Calu3 (cell line): Measurements from ENCODE around the gene PTCD3. TPM values are rescaled to one million over a fixed set of nuclear protein-coding genes. Genes with fewer than 3 reads are reported as not detected.

Experiments
- BruUV-seq: library from RNA; stranded (reverse); fragments of 400-500 nt; replicated peaks from 2 replicates; lab custom pipeline; 2021; lab: Mats Ljungman, UMichigan
- CTCF ChIA-PET: fragments of 300-600 bp; sonication (Branson Sonifier 250); formaldehyde crosslinking; loops from one replicate; lab custom pipeline; 2022; ENCODE audit warnings: antibody characterized with exemption; lab: Charles Lee
- DNase-seq: peaks from one replicate; pipeline ENCODE4 v3.0.0; 2022
- H3K27ac Mint-ChIP-seq: one replicate; pipeline ENCODE4 v1.8.0; 2022; ENCODE audit warnings: mixed read lengths; ENCODE audit not compliant: unreplicated experiment
- H3K27me3 Mint-ChIP-seq: one replicate; pipeline ENCODE4 v1.8.0; 2022; ENCODE audit warnings: mixed read lengths; ENCODE audit not compliant: unreplicated experiment
- H3K36me3 Mint-ChIP-seq: one replicate; pipeline ENCODE4 v1.8.0; 2022; ENCODE audit warnings: mild to moderate bottlenecking, moderate library complexity, mixed read lengths; ENCODE audit not compliant: insufficient read depth, unreplicated experiment
- H3K4me1 Mint-ChIP-seq: one replicate; pipeline ENCODE4 v1.8.0; 2022; ENCODE audit warnings: mild to moderate bottlenecking, low read depth, mixed read lengths; ENCODE audit not compliant: unreplicated experiment
- H3K4me3 Mint-ChIP-seq: one replicate; pipeline ENCODE4 v1.8.0; 2022; ENCODE audit warnings: mild to moderate bottlenecking, low read depth, moderate library complexity, mixed read lengths; ENCODE audit not compliant: unreplicated experiment
- H3K9me3 Mint-ChIP-seq: one replicate; pipeline ENCODE4 v1.8.0; 2022; ENCODE audit warnings: low read depth, mixed read lengths; ENCODE audit not compliant: unreplicated experiment
- intact Hi-C: fragments of 100-400 bp; cut with micrococcal nuclease; formaldehyde crosslinking; loops from one replicate; pipeline ENCODE4 v1.10.0; 2022; ENCODE audit not compliant: unreplicated experiment
- total RNA-seq: library from RNA; stranded (reverse); gene quantifications from 2 replicates; pipeline ENCODE4 v1.2.3, GENCODE V29; 2022
- TF ChIP-seq, protein P1 (sequence below): fragments of 200-600 bp; IDR thresholded peaks from one replicate; pipeline ENCODE4 v1.8.0; 2022; ENCODE audit warnings: antibody characterized with exemption; ENCODE audit not compliant: unreplicated experiment

The PTCD3 gene
- total RNA-seq, 1 experiment from 2014 or later, result 113 TPM

DNA sequence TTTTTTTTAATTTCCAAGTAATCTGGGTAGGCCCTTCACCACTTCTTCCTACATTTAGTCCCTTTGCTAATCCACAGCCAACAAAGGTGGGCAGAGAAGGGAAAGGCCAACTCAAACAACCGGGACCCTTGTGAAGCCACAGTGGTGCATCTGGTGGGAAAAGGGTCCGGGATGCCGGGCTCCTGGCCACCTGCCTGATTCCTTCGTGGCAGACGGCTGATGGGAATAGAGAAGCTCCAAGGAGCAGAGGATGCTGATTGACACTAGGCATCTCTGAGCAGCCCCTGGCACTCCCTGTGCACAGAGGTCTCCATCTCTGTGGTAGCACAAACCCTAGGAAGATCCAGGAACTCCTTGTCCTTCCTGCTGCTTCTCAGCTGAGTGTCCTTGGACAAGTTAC is 37.4 kb upstream of the PTCD3 start:
- Mint-ChIP-seq H3K4me3 (no peak overlapping the region), H3K27me3 (no peaks in the 10 kb centered on the region), H3K36me3 (peaks cover 30% of the 10 kb centered on the region), H3K4me1 (no peaks in the 10 kb centered on the region), H3K9me3 (no peaks in the 10 kb centered on the region), H3K27ac (no peak overlapping the region)
- intact Hi-C loops, result no loop called here
- CTCF ChIA-PET, result interaction anchor here (0.9 kb wide), 1 partner anchor 241 kb away, joined by 3 read pairs; no protein-coding TSS in a partner anchor
- TF ChIP-seq, protein P1, sequence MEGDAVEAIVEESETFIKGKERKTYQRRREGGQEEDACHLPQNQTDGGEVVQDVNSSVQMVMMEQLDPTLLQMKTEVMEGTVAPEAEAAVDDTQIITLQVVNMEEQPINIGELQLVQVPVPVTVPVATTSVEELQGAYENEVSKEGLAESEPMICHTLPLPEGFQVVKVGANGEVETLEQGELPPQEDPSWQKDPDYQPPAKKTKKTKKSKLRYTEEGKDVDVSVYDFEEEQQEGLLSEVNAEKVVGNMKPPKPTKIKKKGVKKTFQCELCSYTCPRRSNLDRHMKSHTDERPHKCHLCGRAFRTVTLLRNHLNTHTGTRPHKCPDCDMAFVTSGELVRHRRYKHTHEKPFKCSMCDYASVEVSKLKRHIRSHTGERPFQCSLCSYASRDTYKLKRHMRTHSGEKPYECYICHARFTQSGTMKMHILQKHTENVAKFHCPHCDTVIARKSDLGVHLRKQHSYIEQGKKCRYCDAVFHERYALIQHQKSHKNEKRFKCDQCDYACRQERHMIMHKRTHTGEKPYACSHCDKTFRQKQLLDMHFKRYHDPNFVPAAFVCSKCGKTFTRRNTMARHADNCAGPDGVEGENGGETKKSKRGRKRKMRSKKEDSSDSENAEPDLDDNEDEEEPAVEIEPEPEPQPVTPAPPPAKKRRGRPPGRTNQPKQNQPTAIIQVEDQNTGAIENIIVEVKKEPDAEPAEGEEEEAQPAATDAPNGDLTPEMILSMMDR, result no peak
- DNase-seq, result no peak
- BruUV-seq, result no TSS peak

- DNase-seq, result no peak
- Mint-ChIP-seq H3K27ac (no peak overlapping the region), H3K36me3 (peaks cover 25% of the 10 kb centered on the region), H3K9me3 (no peaks in the 10 kb centered on the region), H3K27me3 (no peaks in the 10 kb centered on the region), H3K4me1 (no peaks in the 10 kb centered on the region), H3K4me3 (no peak overlapping the region)
- intact Hi-C loops, result no loop called here
- no TSS peak for BruUV-seq
- CTCF ChIA-PET, result no interaction called here
- TF ChIP-seq, protein P1, result no peak
These were observed 36.8 kb upstream of the PTCD3 start for GRCh38 chr2:86069091-86069685.

DNA sequence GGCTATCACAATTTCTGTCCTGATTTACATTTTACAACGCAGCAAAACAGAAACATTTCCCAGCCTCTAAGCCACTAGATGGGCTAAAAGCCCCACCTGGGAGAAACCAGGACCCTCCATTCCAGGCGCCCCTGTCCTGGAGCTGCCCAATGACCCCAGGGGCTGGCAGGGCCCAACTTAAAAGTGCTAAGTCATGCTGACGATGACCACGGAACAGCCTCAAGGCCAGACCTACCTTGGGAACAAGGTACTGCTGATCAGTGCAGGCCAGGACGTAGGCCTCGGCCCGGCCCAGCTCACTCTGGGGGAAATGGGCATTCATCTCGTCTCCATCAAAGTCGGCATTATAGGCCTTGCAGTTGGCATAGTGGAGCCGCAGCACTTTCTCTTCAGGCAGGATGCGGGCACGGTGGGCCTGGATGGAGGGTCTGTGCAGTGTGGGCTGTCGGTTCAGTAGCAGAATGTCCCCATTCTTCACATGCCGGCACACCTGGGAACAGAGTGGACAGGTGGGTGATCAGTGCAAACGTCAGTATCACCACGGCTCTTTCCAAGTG is 36.2 kb upstream of the PTCD3 start:
- H3K27ac Mint-ChIP-seq, result no peak overlapping the region
- H3K36me3 Mint-ChIP-seq, result peaks cover 23% of the 10 kb centered on the region
- no peaks in the 10 kb centered on the region for H3K27me3 Mint-ChIP-seq
- CTCF ChIA-PET, result no interaction called here
- H3K4me3 Mint-ChIP-seq, result no peak overlapping the region
- H3K9me3 Mint-ChIP-seq, result no peaks in the 10 kb centered on the region
- TF ChIP-seq, protein P1, result no peak
- DNase-seq, result no peak
- no TSS peak for BruUV-seq
- no peaks in the 10 kb centered on the region for H3K4me1 Mint-ChIP-seq
- intact Hi-C loops, result no loop called here

DNA sequence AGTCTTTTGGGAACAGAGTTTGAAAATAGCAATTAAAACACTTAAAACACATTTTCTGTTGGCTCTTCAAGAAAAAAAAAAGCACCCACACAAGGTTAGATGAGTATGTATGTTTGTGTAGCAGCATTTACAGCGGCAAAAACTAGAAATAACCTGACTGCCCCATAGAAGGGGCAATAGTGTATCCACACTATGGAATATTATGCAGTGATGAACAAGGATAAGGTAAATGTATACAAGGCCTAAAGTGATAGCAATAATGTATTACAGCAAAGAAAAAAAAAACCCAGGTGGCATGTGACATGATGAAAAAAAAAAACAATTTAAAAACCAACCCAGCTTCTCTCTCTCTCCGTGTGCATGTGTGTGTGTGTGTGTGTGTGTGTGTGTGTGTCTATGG is 35.2 kb upstream of the PTCD3 start:
- H3K27me3 Mint-ChIP-seq, result no peaks in the 10 kb centered on the region
- intact Hi-C loops, result no loop called here
- no peaks in the 10 kb centered on the region for H3K4me1 Mint-ChIP-seq
- DNase-seq, result no peak
- H3K4me3 Mint-ChIP-seq, result no peak overlapping the region
- H3K36me3 Mint-ChIP-seq, result peaks cover 17% of the 10 kb centered on the region
- no TSS peak for BruUV-seq
- CTCF ChIA-PET, result interaction anchor here (0.5 kb wide), 1 partner anchor 817 kb away, joined by 5 read pairs; no protein-coding TSS in a partner anchor
- H3K9me3 Mint-ChIP-seq, result no peaks in the 10 kb centered on the region
- no peak overlapping the region for H3K27ac Mint-ChIP-seq
- TF ChIP-seq, protein P1, result no peak
